Measurements from ENCODE around the gene RNF113B.

The RNF113B gene

DNA sequence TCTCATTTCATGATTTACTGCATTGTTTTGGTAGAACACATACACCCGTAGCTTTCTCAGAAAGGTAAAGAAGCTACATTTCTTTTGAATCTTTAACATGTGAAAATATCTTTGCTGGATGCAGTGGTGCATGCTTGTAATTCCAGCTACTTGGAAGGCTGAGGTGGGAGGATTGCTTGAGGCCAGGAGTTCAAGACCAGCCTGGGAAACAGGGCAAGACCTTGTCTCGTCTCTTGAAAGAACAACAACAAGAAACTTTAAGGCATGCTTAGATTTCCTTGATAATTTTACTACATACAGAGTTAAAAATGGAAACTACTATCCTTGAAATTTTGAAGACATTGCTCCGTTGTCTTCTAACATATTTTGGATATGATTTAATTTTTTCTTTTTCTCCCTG lies 7.7 kb downstream of the RNF113B start:
- TF ChIP-seq, protein P1, sequence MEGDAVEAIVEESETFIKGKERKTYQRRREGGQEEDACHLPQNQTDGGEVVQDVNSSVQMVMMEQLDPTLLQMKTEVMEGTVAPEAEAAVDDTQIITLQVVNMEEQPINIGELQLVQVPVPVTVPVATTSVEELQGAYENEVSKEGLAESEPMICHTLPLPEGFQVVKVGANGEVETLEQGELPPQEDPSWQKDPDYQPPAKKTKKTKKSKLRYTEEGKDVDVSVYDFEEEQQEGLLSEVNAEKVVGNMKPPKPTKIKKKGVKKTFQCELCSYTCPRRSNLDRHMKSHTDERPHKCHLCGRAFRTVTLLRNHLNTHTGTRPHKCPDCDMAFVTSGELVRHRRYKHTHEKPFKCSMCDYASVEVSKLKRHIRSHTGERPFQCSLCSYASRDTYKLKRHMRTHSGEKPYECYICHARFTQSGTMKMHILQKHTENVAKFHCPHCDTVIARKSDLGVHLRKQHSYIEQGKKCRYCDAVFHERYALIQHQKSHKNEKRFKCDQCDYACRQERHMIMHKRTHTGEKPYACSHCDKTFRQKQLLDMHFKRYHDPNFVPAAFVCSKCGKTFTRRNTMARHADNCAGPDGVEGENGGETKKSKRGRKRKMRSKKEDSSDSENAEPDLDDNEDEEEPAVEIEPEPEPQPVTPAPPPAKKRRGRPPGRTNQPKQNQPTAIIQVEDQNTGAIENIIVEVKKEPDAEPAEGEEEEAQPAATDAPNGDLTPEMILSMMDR (IDR thresholded peaks at IDR 0.05; ENCODE audit: low read depth, low read length) = no peak
- DNase-seq (ENCODE audit: extremely low read depth, low read depth) = no peak

DNA sequence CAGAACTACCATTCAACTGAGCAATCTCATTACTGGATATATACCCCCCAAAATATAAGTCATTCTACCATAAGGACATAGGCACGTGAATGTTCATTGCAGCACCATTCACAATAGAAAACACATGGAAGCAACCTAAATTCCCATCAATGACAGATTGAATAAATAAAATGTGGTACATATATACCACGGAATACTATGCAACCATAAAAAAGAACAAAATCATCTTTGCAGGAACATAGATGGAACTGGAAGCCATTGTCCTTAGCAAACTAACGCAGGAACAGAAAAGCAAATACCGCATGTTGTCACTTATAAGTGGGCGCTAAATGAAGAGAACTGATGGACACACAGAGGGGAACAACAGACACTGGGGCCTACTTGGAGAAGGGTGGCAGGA lies 14.1 kb downstream of the RNF113B start:
- no peak for DNase-seq (ENCODE audit: extremely low read depth, low read depth)
- TF ChIP-seq, protein P1 (IDR thresholded peaks at IDR 0.05; ENCODE audit: low read depth, low read length) = no peak

DNA sequence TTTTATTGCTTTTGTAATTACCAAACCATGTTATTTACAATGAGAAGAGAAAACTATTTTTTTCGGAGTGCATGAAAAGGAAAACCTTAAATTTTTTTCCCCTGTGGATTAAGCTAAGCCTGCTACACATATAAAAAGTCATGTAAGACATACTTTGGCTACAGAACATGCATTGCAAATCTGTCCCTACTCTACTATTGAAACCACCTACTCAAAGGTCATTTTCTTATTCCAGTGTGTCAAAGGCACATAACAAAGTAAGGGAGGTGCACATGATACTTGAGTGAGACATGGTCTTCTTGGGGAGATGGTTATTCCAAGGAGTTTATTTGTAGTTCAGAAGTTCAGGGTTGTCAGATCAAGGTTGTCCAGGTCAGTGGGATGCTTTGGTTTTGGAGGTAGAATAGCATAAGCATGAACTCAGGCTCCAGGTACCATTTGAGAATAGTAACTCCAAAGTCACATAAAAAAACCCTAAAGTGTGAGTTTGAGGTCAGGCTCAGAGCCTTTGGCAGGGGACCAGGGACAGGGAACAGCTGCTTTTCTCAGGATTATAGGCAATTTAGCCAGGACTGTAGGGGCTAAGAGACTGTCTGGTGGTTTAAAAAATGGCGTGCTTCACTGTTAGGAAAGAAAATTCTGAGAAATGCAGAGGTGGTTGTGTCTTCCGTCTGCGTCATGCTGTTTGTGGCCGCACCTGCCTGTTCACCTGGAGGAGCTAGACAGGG lies 18.7 kb downstream of the RNF113B start:
- DNase-seq (ENCODE audit: extremely low read depth, low read depth) = no peak
- TF ChIP-seq, protein P1 (IDR thresholded peaks at IDR 0.05; ENCODE audit: low read depth, low read length) = no peak

DNA sequence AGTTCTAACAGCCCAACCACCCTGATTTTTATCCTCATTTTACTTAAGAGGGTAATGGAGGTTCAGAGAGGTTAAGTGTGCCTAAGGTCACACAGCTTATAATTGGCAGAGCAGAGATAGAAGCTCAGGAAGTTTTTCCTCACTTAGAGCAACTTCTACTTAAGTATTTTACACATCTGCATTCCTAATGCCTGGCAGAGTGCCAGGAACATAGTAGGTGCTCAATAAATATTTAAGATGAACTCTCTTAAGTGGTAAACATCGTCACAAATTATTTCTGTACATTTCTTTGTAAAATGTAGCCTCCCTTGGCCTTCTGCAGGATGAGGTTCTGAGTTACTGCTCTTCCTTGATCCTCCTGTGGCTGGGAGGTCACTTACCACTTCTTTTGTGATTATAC lies 19.5 kb downstream of the RNF113B start:
- DNase-seq (ENCODE audit: extremely low read depth, low read depth) = no peak
- TF ChIP-seq, protein P1 (IDR thresholded peaks at IDR 0.05; ENCODE audit: low read depth, low read length) = no peak

DNA sequence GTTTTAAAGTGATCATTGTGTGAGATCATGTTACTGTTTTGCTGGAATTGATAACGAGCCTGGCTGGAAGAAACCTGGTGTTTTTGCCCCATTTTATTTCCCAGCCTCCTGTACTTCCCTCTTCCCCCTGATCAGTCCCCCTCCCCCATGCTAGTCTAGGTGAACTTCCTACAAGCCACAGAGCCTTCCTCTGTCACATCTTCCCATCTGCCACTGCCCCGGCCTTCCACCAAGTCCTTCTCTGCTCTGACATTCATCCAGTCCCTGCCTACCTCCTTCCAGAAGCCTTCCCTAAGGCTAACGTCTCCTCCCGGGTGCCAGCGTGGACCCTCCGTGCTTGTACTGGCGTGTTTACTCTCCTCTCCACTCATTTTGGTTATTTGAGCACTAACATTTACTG lies 19.9 kb downstream of the RNF113B start:
- TF ChIP-seq, protein P1 (IDR thresholded peaks at IDR 0.05; ENCODE audit: low read depth, low read length) = no peak
- DNase-seq (ENCODE audit: extremely low read depth, low read depth) = no peak

DNA sequence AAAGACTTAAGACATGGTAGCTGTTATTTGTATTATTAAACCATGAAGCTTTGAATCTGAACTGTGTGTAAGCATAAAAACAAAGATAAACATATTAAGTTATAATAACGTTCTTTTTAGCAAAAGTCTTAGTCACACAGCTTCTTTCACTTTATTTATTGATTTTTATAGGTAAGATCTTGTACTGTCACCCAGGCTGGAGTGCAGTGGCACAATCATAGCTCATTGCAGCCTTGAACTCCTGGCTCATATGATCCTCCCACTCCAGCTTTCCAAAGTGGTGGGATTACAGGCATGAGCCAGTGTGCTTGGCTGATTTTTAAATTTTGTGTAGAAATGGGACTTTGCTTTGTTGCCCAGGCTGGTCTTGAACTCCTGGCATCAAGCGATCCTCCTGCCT lies 20.8 kb downstream of the RNF113B start:
- TF ChIP-seq, protein P1 (IDR thresholded peaks at IDR 0.05; ENCODE audit: low read depth, low read length) = no peak

DNA sequence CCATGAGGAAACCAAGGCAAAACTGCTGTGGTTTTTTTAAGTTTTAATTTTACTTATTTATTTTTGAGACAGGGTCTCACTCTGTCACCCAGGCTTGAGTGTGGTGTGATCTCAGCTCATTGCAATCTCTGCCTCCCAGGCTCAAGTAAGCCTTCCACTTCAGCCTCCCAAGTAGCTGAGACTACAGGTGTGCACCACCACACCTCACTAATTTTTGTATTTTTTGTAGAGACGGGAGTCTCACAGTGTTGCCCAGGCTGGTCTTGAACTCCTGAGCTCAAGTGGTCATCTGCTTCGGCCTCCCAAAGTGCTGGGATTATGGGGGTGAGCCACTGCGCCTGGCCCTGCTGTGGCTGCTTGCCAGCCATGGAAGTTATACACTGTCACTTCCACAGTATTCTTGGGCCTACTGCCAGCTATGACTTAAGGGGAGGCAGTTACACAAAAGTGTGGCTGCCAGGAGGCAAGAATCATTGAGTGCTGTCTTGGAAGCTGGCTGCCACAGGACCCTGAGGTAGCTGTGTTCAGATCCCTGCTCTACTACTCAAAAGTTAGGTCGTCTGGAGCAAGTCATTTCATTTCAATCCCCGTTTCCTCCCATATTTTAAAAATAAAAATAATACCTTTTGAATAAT lies 21.5 kb downstream of the RNF113B start:
- no peak for DNase-seq (ENCODE audit: extremely low read depth, low read depth)
- TF ChIP-seq, protein P1 (IDR thresholded peaks at IDR 0.05; ENCODE audit: low read depth, low read length) = no peak

More for the DNA sequence above, 20.8 kb downstream of the RNF113B start:
- DNase-seq (ENCODE audit: extremely low read depth, low read depth) = no peak
